GM23338 (cell line): Measurements from ENCODE around the gene SLC39A7. TPM values are rescaled to one million over a fixed set of nuclear protein-coding genes. Genes with fewer than 3 reads are reported as not detected.

Experiments used
- ATAC-seq: fragments of 200-7000 bp; cut with Tn5 transposase; 3 replicates; pipeline ENCODE4 v1.9.1; 2020
- DNase-seq: peaks from one replicate; pipeline ENCODE4 v3.0.0-alpha.2; 2015; ENCODE audit warnings: low spot score
- H2AFZ ChIP-seq: fragments of 200-600 bp; sonication (generic); 2 replicates; pipeline ENCODE4 v1.8.0; 2016; ENCODE audit warnings: antibody characterized with exemption, mild to moderate bottlenecking, moderate library complexity
- H3F3A ChIP-seq: fragments of 200-600 bp; sonication (generic); replicated peaks from 2 replicates; pipeline ENCODE4 v1.8.0; 2017; ENCODE audit warnings: antibody characterized with exemption, mixed run types, low read depth
- H3K27ac ChIP-seq: fragments of 200-600 bp; sonication (generic); 2 replicates; pipeline ENCODE4 v1.6.1; 2016; ENCODE audit warnings: low read depth
- H3K27me3 ChIP-seq: fragments of 200-600 bp; sonication (generic); 2 replicates; pipeline ENCODE4 v1.8.0; 2016; ENCODE audit warnings: mild to moderate bottlenecking, mixed run types, moderate library complexity; ENCODE audit not compliant: insufficient read depth
- H3K36me3 ChIP-seq: fragments of 200-600 bp; sonication (generic); 2 replicates; pipeline ENCODE4 v1.8.0; 2016; ENCODE audit warnings: mild to moderate bottlenecking; ENCODE audit not compliant: insufficient read depth
- H3K4me1 ChIP-seq: fragments of 200-600 bp; sonication (generic); 2 replicates; pipeline ENCODE4 v1.8.0; 2016; ENCODE audit warnings: mild to moderate bottlenecking, moderate library complexity; ENCODE audit not compliant: insufficient read depth
- H3K4me2 ChIP-seq: fragments of 200-600 bp; sonication (generic); 2 replicates; pipeline ENCODE4 v1.7.1; 2017; ENCODE audit warnings: mixed run types
- H3K4me3 ChIP-seq: fragments of 200-600 bp; sonication (generic); 2 replicates; pipeline ENCODE4 v1.6.1; 2016; ENCODE audit warnings: mixed run types
- H3K79me2 ChIP-seq: fragments of 200-600 bp; sonication (generic); replicated peaks from 2 replicates; pipeline ENCODE4 v1.8.0; 2017; ENCODE audit warnings: mild to moderate bottlenecking; ENCODE audit not compliant: insufficient read depth
- H3K9me2 ChIP-seq: fragments of 200-600 bp; sonication (generic); 2 replicates; pipeline ENCODE4 v1.8.0; 2017; ENCODE audit not compliant: insufficient read depth
- H4K20me1 ChIP-seq: fragments of 200-600 bp; sonication (generic); replicated peaks from 2 replicates; pipeline ENCODE4 v1.8.0; 2017; ENCODE audit warnings: mild to moderate bottlenecking; ENCODE audit not compliant: insufficient read depth
- H3K27ac Mint-ChIP-seq: 2 replicates; pipeline ENCODE4 v1.8.0; 2020; ENCODE audit warnings: inconsistent platforms, mild to moderate bottlenecking, moderate library complexity, mixed read lengths
- H3K27me3 Mint-ChIP-seq: 3 replicates; pipeline ENCODE4 v1.8.0; 2022; ENCODE audit warnings: low read depth, mild to moderate bottlenecking, moderate library complexity, mixed read lengths, inconsistent platforms; ENCODE audit not compliant: insufficient read depth, poor library complexity
- H3K36me3 Mint-ChIP-seq: 3 replicates; pipeline ENCODE4 v1.8.0; 2021; ENCODE audit warnings: low read depth, mild to moderate bottlenecking, inconsistent platforms, moderate library complexity, mixed read lengths
- H3K4me1 Mint-ChIP-seq: 3 replicates; pipeline ENCODE4 v1.8.0; 2020; ENCODE audit warnings: mild to moderate bottlenecking, inconsistent platforms, mixed read lengths
- H3K4me3 Mint-ChIP-seq: 3 replicates; pipeline ENCODE4 v1.8.0; 2021; ENCODE audit warnings: moderate library complexity, mild to moderate bottlenecking, inconsistent platforms, mixed read lengths
- H3K9me3 Mint-ChIP-seq: 3 replicates; pipeline ENCODE4 v1.8.0; 2020; ENCODE audit warnings: moderate library complexity, mild to moderate bottlenecking, inconsistent platforms, mixed read lengths
- CREB1 ChIP-seq: fragments of 250-450 bp; sonication (Bioruptor Pico); IDR thresholded peaks from 2 replicates; pipeline ENCODE4 v1.5.0; 2020; ENCODE audit warnings: low read depth, mild to moderate bottlenecking, moderate library complexity
- CTCF ChIP-seq, 2 experiments: fragments of 200-600 bp in 1 of 2; sonication (generic) in 1 of 2; conservative IDR thresholded peaks; 2 replicates each; pipeline versions ENCODE4 v1.5.1 to v1.6.1; 2016 to 2017; ENCODE audit warnings: antibody characterized with exemption in 2 of 2, low read depth in 2 of 2, mild to moderate bottlenecking in 2 of 2, moderate library complexity in 1 of 2
- ETS1 ChIP-seq: IDR thresholded peaks from 2 replicates; pipeline ENCODE4 v1.6.1; 2016; ENCODE audit warnings: antibody characterized with exemption
- EZH2 ChIP-seq: fragments of 200-600 bp; sonication (generic); IDR thresholded peaks from one replicate; pipeline ENCODE4 v1.8.0; 2017; ENCODE audit warnings: antibody characterized with exemption, mild to moderate bottlenecking, low read depth; ENCODE audit not compliant: unreplicated experiment
- JUNB ChIP-seq: IDR thresholded peaks from one replicate; pipeline ENCODE4 v1.6.1; 2016; ENCODE audit warnings: antibody characterized with exemption; ENCODE audit not compliant: unreplicated experiment
- NANOG ChIP-seq: IDR thresholded peaks from 2 replicates; pipeline ENCODE4 v1.6.1; 2016; ENCODE audit warnings: antibody characterized with exemption, borderline replicate concordance
- POLR2AphosphoS5 ChIP-seq: IDR thresholded peaks from 2 replicates; pipeline ENCODE4 v1.6.1; 2016; ENCODE audit warnings: antibody characterized with exemption, low read depth
- REST ChIP-seq: IDR thresholded peaks from one replicate; pipeline ENCODE4 v1.6.1; 2018; ENCODE audit warnings: antibody characterized with exemption; ENCODE audit not compliant: unreplicated experiment
- STAT1 ChIP-seq: IDR thresholded peaks from one replicate; pipeline ENCODE4 v1.6.1; 2016; ENCODE audit warnings: antibody characterized with exemption; ENCODE audit not compliant: unreplicated experiment
- ZNF114 ChIP-seq: fragments of 250-450 bp; sonication (Bioruptor Pico); IDR thresholded peaks from 2 replicates; pipeline ENCODE4 v1.5.0; 2020; ENCODE audit warnings: mild to moderate bottlenecking, moderate library complexity
- ZNF331 ChIP-seq: fragments of 250-450 bp; sonication (Bioruptor Pico); IDR thresholded peaks from 2 replicates; pipeline ENCODE4 v1.5.0; 2020; ENCODE audit warnings: low read depth, mild to moderate bottlenecking, moderate library complexity
- ZNF462 ChIP-seq: fragments of 250-450 bp; sonication (Bioruptor Pico); IDR thresholded peaks from 2 replicates; pipeline ENCODE4 v1.5.0; 2020; ENCODE audit warnings: mild to moderate bottlenecking, moderate library complexity
- polyA plus RNA-seq: library from polyadenylated mRNA; unstranded; fragments of >200 nt; fragmentation: Nextera tagmentation; extraction: Ambion mirVana; gene quantifications from 2 replicates; pipeline ENCODE4 v1.2.1, GENCODE V29; 2016
- total RNA-seq: library from RNA; depleted of rRNA; stranded (reverse); fragments of >200 nt; shearing (Covaris generic); gene quantifications from 2 replicates; pipeline ENCODE4 v1.2.3, GENCODE V29; 2014

SLC39A7 gene
- total and polyA plus RNA-seq, 2 experiments from 2014 or later = 9.0 to 75.9 TPM

- no peak overlapping the region for H3K4me2 ChIP-seq
- no peak overlapping the region; the same call in 2 of the 3 replicates for H3K4me3 Mint-ChIP-seq
- H3K4me3 ChIP-seq = no peak overlapping the region
- H3K79me2 ChIP-seq = no peaks in the 10 kb centered on the region
- H3K27me3 ChIP-seq = no peaks in the 10 kb centered on the region
- H3K27ac ChIP-seq = no peak overlapping the region
- H3K9me2 ChIP-seq = peaks cover 14% of the 10 kb centered on the region; the same call in 1 of the 2 replicates
- TF ChIP-seq ETS1 (no peak), JUNB (no peak), NANOG (no peak), STAT1 (no peak), ZNF462 (CRISPR knock-in tag) (no peak), ZNF114 (CRISPR knock-in tag) (no peak), POLR2AphosphoS5 (no peak), EZH2 (no peak), CREB1 (CRISPR knock-in tag) (no peak), CTCF (conservative IDR thresholded peaks at IDR 0.05; ENCODE audit: low read depth in 2 of 2) (no peak), ZNF331 (no peak), REST (no peak)
- no peaks in the 10 kb centered on the region for H3K36me3 ChIP-seq
- no peak overlapping the region for H2AFZ ChIP-seq
- no peaks in the 10 kb centered on the region for H3K4me1 ChIP-seq
- H4K20me1 ChIP-seq = no peaks in the 10 kb centered on the region
- H3K27ac Mint-ChIP-seq = no peak overlapping the region
- peaks cover 12% of the 10 kb centered on the region for H3K27me3 Mint-ChIP-seq
- DNase-seq (no peak), ATAC-seq (no peak)
- H3K4me1 Mint-ChIP-seq = peaks cover 13% of the 10 kb centered on the region
- H3F3A ChIP-seq = no peaks in the 10 kb centered on the region
- H3K36me3 Mint-ChIP-seq = no peaks in the 10 kb centered on the region; the same call in 2 of the 3 replicates
- H3K9me3 Mint-ChIP-seq = no peaks in the 10 kb centered on the region
Observed at GRCh38 chr6:33181141-33181540, 19.5 kb upstream of the SLC39A7 start.
